Coronary artery (tissue), 2 donors: ENCODE data around the gene RPL3.
A peak's percentile ranks its signal among the peaks of the same experiment; 100 is the strongest.

ENCODE experiments used
- DNase-seq: peaks from one replicate; pipeline ENCODE4 v3.0.0-alpha.2; 2017; ENCODE audit warnings: low spot score
- H3K27ac ChIP-seq, 2 donors: fragments of 200-600 bp; sonication (generic); one replicate each; pipeline ENCODE4 v1.5.1; 2016 to 2019
- H3K4me3 ChIP-seq: fragments of 200-600 bp; sonication (generic); 2 replicates; pipeline ENCODE4 v1.5.1; 2016; ENCODE audit warnings: mild to moderate bottlenecking, moderate library complexity
- CTCF ChIP-seq: fragments of 200-600 bp; sonication (generic); IDR thresholded peaks from one replicate; pipeline ENCODE4 v1.5.1; 2019; ENCODE audit warnings: antibody characterized with exemption

RPL3 gene

GRCh38 chr22:39316440-39317083, 2.9 kb downstream of the RPL3 start:
- peak overlapping the region; percentile 80 for H3K4me3 ChIP-seq
- no peak for DNase-seq
- TF ChIP-seq CTCF = peak; percentile 81
- H3K27ac ChIP-seq = peak overlapping the region in 1 of 2 donors; percentile 52

- Histone ChIP-seq H3K27ac (peak overlapping the region in 1 of 2 donors; percentile 35), H3K4me3 (no peak overlapping the region)
- no peak for DNase-seq
- no peak for TF ChIP-seq CTCF
Observed at GRCh38 chr22:39315389-39315788, 4.0 kb downstream of the RPL3 start.

GRCh38 chr22:39314251-39314971, 5.0 kb downstream of the RPL3 start:
- no peak for DNase-seq
- H3K27ac ChIP-seq = peak overlapping the region in 1 of 2 donors; percentile 35

GRCh38 chr22:39313258-39314001, 6.0 kb downstream of the RPL3 start:
- no peak for DNase-seq
- Histone ChIP-seq H3K27ac (peak overlapping the region in 1 of 2 donors; percentile 17), H3K4me3 (no peak overlapping the region)
- TF ChIP-seq CTCF = no peak

More at GRCh38 chr22:39314251-39314971, 5.0 kb downstream of the RPL3 start:
- H3K4me3 ChIP-seq = no peak overlapping the region
- no peak for TF ChIP-seq CTCF

GRCh38 chr22:39312410-39312809, 7.0 kb downstream of the RPL3 start:
- DNase-seq = no peak
- H3K27ac ChIP-seq = no peak overlapping the region
- TF ChIP-seq CTCF = no peak
- H3K4me3 ChIP-seq = no peak overlapping the region

GRCh38 chr22:39311592-39312400, 7.6 kb downstream of the RPL3 start:
- no peak for TF ChIP-seq CTCF
- no peak overlapping the region for H3K4me3 ChIP-seq
- DNase-seq = no peak
- H3K27ac ChIP-seq = no peak overlapping the region
